HG03159 (cell line): ENCODE measurements around the gene TMEM184C.

Experiments used
- ATAC-seq: cut with Tn5 transposase; IDR thresholded peaks from one replicate; pipeline ENCODE4 v1.9.1; 2021; ENCODE audit warnings: mild to moderate bottlenecking, moderate library complexity; ENCODE audit not compliant: unreplicated experiment

Gene TMEM184C

GRCh38 chr4:147617173-147617840, at the start of gene TMEM184C:
Gene TMEM184C, plus strand, starts transcription at chr4:147617397. Its CDS starts 560 bp downstream, at chr4:147617957.
- ATAC-seq: peak; percentile 99

GRCh38 chr4:147570616-147571015, 46.6 kb upstream of the TMEM184C start:
- ATAC-seq: no peak

GRCh38 chr4:147571036-147571770, 46.0 kb upstream of the TMEM184C start:
- no peak for ATAC-seq

GRCh38 chr4:147576084-147576483, 41.1 kb upstream of the TMEM184C start:
- no peak for ATAC-seq

- no peak for ATAC-seq
Observed at GRCh38 chr4:147578051-147578476, 39.1 kb upstream of the TMEM184C start.

- no peak for ATAC-seq
Observed at GRCh38 chr4:147578593-147578992, 38.6 kb upstream of the TMEM184C start.

- ATAC-seq: no peak
Observed at GRCh38 chr4:147580396-147580795, 36.8 kb upstream of the TMEM184C start.

GRCh38 chr4:147581606-147582350, 35.4 kb upstream of the TMEM184C start:
- no peak for ATAC-seq

GRCh38 chr4:147582386-147583060, 34.7 kb upstream of the TMEM184C start:
- no peak for ATAC-seq

GRCh38 chr4:147583876-147584275, 33.3 kb upstream of the TMEM184C start:
- no peak for ATAC-seq

- no peak for ATAC-seq
Observed at GRCh38 chr4:147586032-147586431, 31.2 kb upstream of the TMEM184C start.

GRCh38 chr4:147586637-147587036, 30.6 kb upstream of the TMEM184C start:
- no peak for ATAC-seq

GRCh38 chr4:147587041-147587440, 30.2 kb upstream of the TMEM184C start:
- no peak for ATAC-seq

GRCh38 chr4:147589586-147589985, 27.6 kb upstream of the TMEM184C start:
- ATAC-seq: no peak

- ATAC-seq: peak; percentile 72
Observed at GRCh38 chr4:147590249-147590920, 26.8 kb upstream of the TMEM184C start.

GRCh38 chr4:147591106-147591505, 26.1 kb upstream of the TMEM184C start:
- no peak for ATAC-seq

GRCh38 chr4:147594107-147594506, 23.1 kb upstream of the TMEM184C start:
- no peak for ATAC-seq

GRCh38 chr4:147594578-147594977, 22.6 kb upstream of the TMEM184C start:
- ATAC-seq: no peak

- ATAC-seq: no peak
Observed at GRCh38 chr4:147596377-147596776, 20.8 kb upstream of the TMEM184C start.

GRCh38 chr4:147596981-147597380, 20.2 kb upstream of the TMEM184C start:
- no peak for ATAC-seq

GRCh38 chr4:147597561-147597960, 19.6 kb upstream of the TMEM184C start:
- no peak for ATAC-seq
